RPMI7951 (cell line): ENCODE data around the gene ATF5. TPM values are rescaled to one million over a fixed set of nuclear protein-coding genes. Genes with fewer than 3 reads are reported as not detected.
A peak's percentile ranks its signal among the peaks of the same experiment; 100 is the strongest.

Experiments
- DNase-seq: peaks from one replicate; pipeline ENCODE4 v3.0.0-alpha.2; 2012; ENCODE audit warnings: low read depth
- total RNA-seq: library from RNA; depleted of rRNA; stranded (reverse); fragments of >200 nt; shearing (Covaris generic); gene quantifications from 2 replicates; pipeline ENCODE4 v1.2.3, GENCODE V29; 2014

Gene ATF5
- total RNA-seq, 1 experiment from 2014 or later: 9.5 TPM

- no peak for DNase-seq
These were observed 34.0 kb upstream of the ATF5 start for GRCh38 chr19:49894879-49895565.

- DNase-seq: no peak
These were observed 33.3 kb upstream of the ATF5 start for GRCh38 chr19:49895566-49896297.

- DNase-seq: peak; percentile 55
These were observed 32.0 kb upstream of the ATF5 start, which contains the start of gene IL4I1 for GRCh38 chr19:49896863-49897621. Gene IL4I1, minus strand, starts transcription at chr19:49896887. Its CDS starts 727 bp downstream, at chr19:49896160.

- no peak for DNase-seq
These were observed 24.9 kb upstream of the ATF5 start for GRCh38 chr19:49904136-49904535.

GRCh38 chr19:49906879-49907564, 22.0 kb upstream of the ATF5 start:
- no peak for DNase-seq

GRCh38 chr19:49907745-49908446, 21.1 kb upstream of the ATF5 start:
- DNase-seq: no peak

GRCh38 chr19:49908480-49909420, 20.3 kb upstream of the ATF5 start:
- DNase-seq: no peak

- DNase-seq: no peak
These were observed 18.8 kb upstream of the ATF5 start for GRCh38 chr19:49910179-49910578.

GRCh38 chr19:49911381-49912145, 17.4 kb upstream of the ATF5 start:
- DNase-seq: no peak

- DNase-seq: no peak
These were observed 15.9 kb upstream of the ATF5 start for GRCh38 chr19:49912965-49913685.

GRCh38 chr19:49913720-49914119, 15.3 kb upstream of the ATF5 start:
- DNase-seq: no peak

GRCh38 chr19:49915271-49915670, 13.7 kb upstream of the ATF5 start:
- DNase-seq: no peak

GRCh38 chr19:49916839-49917733, 11.9 kb upstream of the ATF5 start:
- no peak for DNase-seq

- no peak for DNase-seq
These were observed 10.9 kb upstream of the ATF5 start for GRCh38 chr19:49918089-49918488.

GRCh38 chr19:49920624-49921363, 8.2 kb upstream of the ATF5 start:
- no peak for DNase-seq

- peak; percentile 55 for DNase-seq
These were observed 6.9 kb upstream of the ATF5 start for GRCh38 chr19:49921871-49922795.
